Neural progenitor cell (in vitro differentiated cells): Measurements from ENCODE around the gene AP5Z1. TPM values are rescaled to one million over a fixed set of nuclear protein-coding genes. Genes with fewer than 3 reads are reported as not detected.
A peak's percentile ranks its signal among the peaks of the same experiment; 100 is the strongest.

Experiments
- DNase-seq: peaks from one replicate; pipeline ENCODE4 v3.0.0-alpha.2; 2016; ENCODE audit warnings: low spot score
- H2AFZ ChIP-seq: fragments of 200-600 bp; sonication (generic); replicated peaks from 2 replicates; pipeline ENCODE4 v1.6.1; 2016; ENCODE audit warnings: antibody characterized with exemption
- H3F3A ChIP-seq: fragments of 200-600 bp; sonication (generic); 2 replicates; pipeline ENCODE4 v1.6.1; 2016; ENCODE audit warnings: antibody characterized with exemption, low read depth
- H3K27ac ChIP-seq: fragments of 200-600 bp; sonication (generic); 2 replicates; pipeline ENCODE4 v1.5.1; 2016; ENCODE audit warnings: mild to moderate bottlenecking
- H3K27me3 ChIP-seq: fragments of 200-600 bp; sonication (generic); 2 replicates; pipeline ENCODE4 v1.6.1; 2016; ENCODE audit warnings: mild to moderate bottlenecking, moderate library complexity
- H3K36me3 ChIP-seq: fragments of 200-600 bp; sonication (generic); 2 replicates; pipeline ENCODE4 v1.5.1; 2016
- H3K4me1 ChIP-seq: fragments of 200-600 bp; sonication (generic); 2 replicates; pipeline ENCODE4 v1.6.1; 2016; ENCODE audit warnings: mixed run types
- H3K4me2 ChIP-seq: fragments of 200-600 bp; sonication (generic); 2 replicates; pipeline ENCODE4 v1.6.1; 2016
- H3K4me3 ChIP-seq: fragments of 200-600 bp; sonication (generic); 2 replicates; pipeline ENCODE4 v1.5.1; 2016
- H3K79me2 ChIP-seq: fragments of 200-600 bp; sonication (generic); 2 replicates; pipeline ENCODE4 v1.6.1; 2016; ENCODE audit warnings: low read depth
- H3K9ac ChIP-seq: fragments of 200-600 bp; sonication (generic); 2 replicates; pipeline ENCODE4 v1.6.1; 2016
- H3K9me3 ChIP-seq: fragments of 200-600 bp; sonication (generic); 2 replicates; pipeline ENCODE4 v1.5.1; 2016; ENCODE audit warnings: low read depth
- H4K20me1 ChIP-seq: fragments of 200-600 bp; sonication (generic); 2 replicates; pipeline ENCODE4 v1.6.1; 2016; ENCODE audit warnings: low read depth
- H3K27ac Mint-ChIP-seq: 3 replicates; pipeline ENCODE4 v1.8.0; 2021; ENCODE audit warnings: mixed read lengths
- H3K27me3 Mint-ChIP-seq: 2 replicates; pipeline ENCODE4 v1.8.0; 2022; ENCODE audit warnings: low read depth, mild to moderate bottlenecking, inconsistent platforms, moderate library complexity, mixed read lengths; ENCODE audit not compliant: insufficient read depth
- H3K36me3 Mint-ChIP-seq: 3 replicates; pipeline ENCODE4 v1.8.0; 2021; ENCODE audit warnings: mixed read lengths
- H3K4me1 Mint-ChIP-seq: 3 replicates; pipeline ENCODE4 v1.8.0; 2021; ENCODE audit warnings: mixed read lengths
- H3K4me3 Mint-ChIP-seq: 3 replicates; pipeline ENCODE4 v1.8.0; 2021; ENCODE audit warnings: mild to moderate bottlenecking, moderate library complexity, mixed read lengths
- H3K9me3 Mint-ChIP-seq: 3 replicates; pipeline ENCODE4 v1.8.0; 2020; ENCODE audit warnings: mixed read lengths
- EZH2 ChIP-seq: fragments of 200-600 bp; sonication (generic); IDR thresholded peaks from 2 replicates; pipeline ENCODE4 v1.6.1; 2017; ENCODE audit warnings: antibody characterized with exemption, mild to moderate bottlenecking, moderate library complexity
- EZH2phosphoT487 ChIP-seq: fragments of 200-600 bp; sonication (generic); IDR thresholded peaks from 2 replicates; pipeline ENCODE4 v1.6.1; 2017; ENCODE audit warnings: antibody characterized with exemption
- total RNA-seq: library from RNA; depleted of rRNA; stranded (reverse); fragments of >200 nt; gene quantifications from 2 replicates; pipeline ENCODE4 v1.2.3, GENCODE V29; 2015; ENCODE audit warnings: low replicate concordance
- TF ChIP-seq, protein P1 (sequence below): fragments of 200-600 bp; sonication (generic); IDR thresholded peaks from 2 replicates; pipeline ENCODE4 v1.5.1; 2017; ENCODE audit warnings: antibody characterized with exemption, mild to moderate bottlenecking

The AP5Z1 gene
- total RNA-seq, 1 donor from 2014 or later, result 8.3 TPM

DNA sequence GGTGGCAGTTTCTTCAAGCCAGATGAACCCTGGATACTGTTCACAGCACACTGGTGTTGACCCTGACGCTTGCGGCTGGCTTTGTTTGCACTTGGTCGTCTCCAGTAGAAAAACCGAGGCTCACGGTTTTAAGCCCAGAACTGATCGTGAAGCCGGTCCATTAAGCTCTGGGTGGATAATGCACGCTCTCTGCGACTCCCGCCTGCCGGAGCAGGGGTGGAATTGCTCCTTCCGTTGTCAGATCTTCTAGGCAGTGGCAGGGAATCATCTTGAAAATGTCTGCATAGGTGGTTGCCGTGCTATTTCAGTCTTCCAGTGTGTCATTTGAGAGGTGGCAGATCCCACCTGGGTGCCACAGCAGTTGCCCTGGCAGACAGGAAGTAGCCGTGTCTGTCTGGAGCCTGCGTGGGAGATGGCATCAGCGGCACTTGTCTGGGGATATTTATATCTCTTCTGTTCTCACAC lies 35.9 kb upstream of the AP5Z1 start:
- peak; percentile 27 for DNase-seq
- Histone ChIP-seq H3K79me2 (peaks cover 8% of the 10 kb centered on the region), H3K9me3 (no peaks in the 10 kb centered on the region), H3K9ac (no peak overlapping the region), H3K4me2 (peak overlapping the region; percentile 59), H3K27ac (no peak overlapping the region), H3K4me3 (no peak overlapping the region), H3K4me1 (peaks cover 28% of the 10 kb centered on the region), H3K36me3 (no peaks in the 10 kb centered on the region), H3K27me3 (no peaks in the 10 kb centered on the region), H4K20me1 (peaks cover 49% of the 10 kb centered on the region), H2AFZ (no peak overlapping the region), H3F3A (peaks cover 32% of the 10 kb centered on the region)
- Mint-ChIP-seq H3K9me3 (no peaks in the 10 kb centered on the region), H3K36me3 (peaks cover 18% of the 10 kb centered on the region), H3K27me3 (peaks cover 9% of the 10 kb centered on the region), H3K27ac (peak overlapping the region; percentile 97), H3K4me1 (peaks cover 59% of the 10 kb centered on the region), H3K4me3 (peak overlapping the region; percentile 70)
- TF ChIP-seq, protein P1, sequence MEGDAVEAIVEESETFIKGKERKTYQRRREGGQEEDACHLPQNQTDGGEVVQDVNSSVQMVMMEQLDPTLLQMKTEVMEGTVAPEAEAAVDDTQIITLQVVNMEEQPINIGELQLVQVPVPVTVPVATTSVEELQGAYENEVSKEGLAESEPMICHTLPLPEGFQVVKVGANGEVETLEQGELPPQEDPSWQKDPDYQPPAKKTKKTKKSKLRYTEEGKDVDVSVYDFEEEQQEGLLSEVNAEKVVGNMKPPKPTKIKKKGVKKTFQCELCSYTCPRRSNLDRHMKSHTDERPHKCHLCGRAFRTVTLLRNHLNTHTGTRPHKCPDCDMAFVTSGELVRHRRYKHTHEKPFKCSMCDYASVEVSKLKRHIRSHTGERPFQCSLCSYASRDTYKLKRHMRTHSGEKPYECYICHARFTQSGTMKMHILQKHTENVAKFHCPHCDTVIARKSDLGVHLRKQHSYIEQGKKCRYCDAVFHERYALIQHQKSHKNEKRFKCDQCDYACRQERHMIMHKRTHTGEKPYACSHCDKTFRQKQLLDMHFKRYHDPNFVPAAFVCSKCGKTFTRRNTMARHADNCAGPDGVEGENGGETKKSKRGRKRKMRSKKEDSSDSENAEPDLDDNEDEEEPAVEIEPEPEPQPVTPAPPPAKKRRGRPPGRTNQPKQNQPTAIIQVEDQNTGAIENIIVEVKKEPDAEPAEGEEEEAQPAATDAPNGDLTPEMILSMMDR, result no peak
- no peak for TF ChIP-seq EZH2phosphoT487
- TF ChIP-seq EZH2, result no peak

DNA sequence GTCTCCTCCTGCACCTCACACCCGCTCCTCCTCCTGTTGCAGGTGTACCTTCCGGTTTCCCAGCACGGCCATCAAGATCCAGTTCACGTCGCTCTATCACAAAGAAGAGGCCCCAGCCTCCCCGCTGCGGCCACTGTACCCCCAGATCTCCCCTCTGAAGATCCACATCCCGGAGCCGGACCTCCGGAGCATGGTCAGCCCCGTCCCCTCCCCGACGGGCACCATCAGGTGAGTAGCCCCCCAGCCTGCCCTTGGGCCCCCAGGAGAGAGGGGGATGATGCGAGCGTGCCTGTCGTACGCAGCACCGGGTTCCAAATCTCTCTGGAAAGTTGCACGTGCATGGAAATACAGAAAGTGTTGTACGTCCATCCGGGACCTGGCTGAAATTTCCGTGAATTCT lies 34.6 kb upstream of the AP5Z1 start:
- H3K4me1 Mint-ChIP-seq, result peaks cover 67% of the 10 kb centered on the region
- H3F3A ChIP-seq, result peaks cover 45% of the 10 kb centered on the region
- H2AFZ ChIP-seq, result no peak overlapping the region
- TF ChIP-seq EZH2phosphoT487 (no peak), EZH2 (no peak)
- TF ChIP-seq, protein P1, result no peak
- peaks cover 35% of the 10 kb centered on the region for H3K4me1 ChIP-seq
- DNase-seq, result no peak
- no peaks in the 10 kb centered on the region for H3K27me3 ChIP-seq
- no peak overlapping the region for H3K4me3 Mint-ChIP-seq
- H3K9ac ChIP-seq, result no peak overlapping the region
- peaks cover 9% of the 10 kb centered on the region for H3K27me3 Mint-ChIP-seq
- H3K36me3 Mint-ChIP-seq, result peaks cover 11% of the 10 kb centered on the region
- peak overlapping the region; percentile 82 for H3K27ac Mint-ChIP-seq
- H3K27ac ChIP-seq, result no peak overlapping the region
- H3K9me3 ChIP-seq, result no peaks in the 10 kb centered on the region
- no peak overlapping the region for H3K4me2 ChIP-seq
- H4K20me1 ChIP-seq, result peaks cover 38% of the 10 kb centered on the region
- H3K79me2 ChIP-seq, result peaks cover 8% of the 10 kb centered on the region
- no peaks in the 10 kb centered on the region for H3K36me3 ChIP-seq
- no peak overlapping the region for H3K4me3 ChIP-seq
- H3K9me3 Mint-ChIP-seq, result no peaks in the 10 kb centered on the region

DNA sequence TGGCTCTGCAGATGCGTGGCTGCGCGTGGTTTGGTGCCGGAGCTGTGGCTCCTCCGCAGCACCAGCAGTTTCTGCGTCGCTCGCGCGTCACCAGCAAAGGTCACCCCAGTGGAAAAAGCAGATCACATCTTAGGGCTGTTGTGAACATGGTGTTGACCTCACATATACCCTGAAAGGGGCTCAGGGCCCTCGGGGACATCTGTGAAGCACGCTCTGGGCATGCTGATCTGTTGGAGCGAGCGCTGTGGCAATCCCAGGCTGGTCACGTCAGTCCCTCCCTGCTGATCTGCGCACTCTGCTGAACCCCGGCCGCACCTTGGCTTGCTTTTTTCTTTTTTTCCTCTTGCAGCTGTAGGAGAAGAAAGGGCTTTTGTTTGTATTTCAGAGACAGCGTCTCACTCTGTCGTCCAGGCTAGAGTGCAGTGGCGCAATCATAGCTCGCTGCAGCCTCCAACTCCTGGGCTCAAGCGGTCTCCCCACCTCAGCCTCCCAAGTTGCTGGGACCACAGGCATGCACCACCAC lies 33.3 kb upstream of the AP5Z1 start:
- no peak overlapping the region for H2AFZ ChIP-seq
- peaks cover 27% of the 10 kb centered on the region for H4K20me1 ChIP-seq
- no peak for DNase-seq
- Mint-ChIP-seq H3K9me3 (no peaks in the 10 kb centered on the region), H3K27ac (peak overlapping the region; percentile 91), H3K36me3 (peaks cover 15% of the 10 kb centered on the region), H3K4me1 (peaks cover 68% of the 10 kb centered on the region), H3K4me3 (no peak overlapping the region), H3K27me3 (peaks cover 9% of the 10 kb centered on the region)
- H3K27ac ChIP-seq, result no peak overlapping the region
- no peaks in the 10 kb centered on the region for H3K36me3 ChIP-seq
- H3K4me3 ChIP-seq, result no peak overlapping the region
- peaks cover 35% of the 10 kb centered on the region for H3K4me1 ChIP-seq
- no peak overlapping the region for H3K9ac ChIP-seq
- H3K9me3 ChIP-seq, result no peaks in the 10 kb centered on the region
- no peak for TF ChIP-seq EZH2phosphoT487
- TF ChIP-seq EZH2, result no peak
- TF ChIP-seq, protein P1, result no peak
- peaks cover 17% of the 10 kb centered on the region for H3K79me2 ChIP-seq
- no peaks in the 10 kb centered on the region for H3K27me3 ChIP-seq
- no peak overlapping the region for H3K4me2 ChIP-seq
- H3F3A ChIP-seq, result peaks cover 49% of the 10 kb centered on the region
